Measurements from ENCODE around the gene SLC22A14.

DNA sequence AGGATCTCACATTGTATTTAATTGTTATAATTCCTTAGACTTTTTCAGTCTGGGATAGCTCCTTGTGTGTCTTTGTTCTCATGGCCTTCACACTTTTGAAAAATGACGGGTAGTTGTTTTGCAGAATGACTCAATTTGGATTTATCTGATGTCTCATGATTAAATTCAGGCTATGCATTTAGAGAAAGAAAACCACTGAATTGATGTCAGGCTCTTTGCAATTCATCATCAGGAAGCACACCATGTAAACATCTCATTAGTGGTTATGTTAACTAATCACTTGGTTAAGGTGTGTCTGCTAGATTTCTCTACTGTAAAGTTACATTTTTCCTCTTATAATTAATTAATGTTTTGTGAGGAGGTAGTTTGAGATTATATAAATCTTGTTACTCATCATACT lies 24.5 kb upstream of the SLC22A14 start:
- TF ChIP-seq POLR2A (IDR thresholded peaks at IDR 0.05; ENCODE audit: low read length) (no peak), GATA1 (IDR thresholded peaks at IDR 0.05; ENCODE audit: low read depth, low read length) (no peak)

All from erythroblast (primary cell).